GM20000 (cell line): ENCODE results near the gene CDC34.

ENCODE experiments used
- DNase-seq: peaks from one replicate; pipeline ENCODE4 v3.0.0; 2012; ENCODE audit warnings: low spot score
- TF ChIP-seq, protein P1 (sequence below): IDR thresholded peaks from 2 replicates; pipeline ENCODE4 v1.5.1; 2012; ENCODE audit warnings: mild to moderate bottlenecking, control low read depth; ENCODE audit errors: extremely low read depth, missing control alignments

CDC34 gene

DNA sequence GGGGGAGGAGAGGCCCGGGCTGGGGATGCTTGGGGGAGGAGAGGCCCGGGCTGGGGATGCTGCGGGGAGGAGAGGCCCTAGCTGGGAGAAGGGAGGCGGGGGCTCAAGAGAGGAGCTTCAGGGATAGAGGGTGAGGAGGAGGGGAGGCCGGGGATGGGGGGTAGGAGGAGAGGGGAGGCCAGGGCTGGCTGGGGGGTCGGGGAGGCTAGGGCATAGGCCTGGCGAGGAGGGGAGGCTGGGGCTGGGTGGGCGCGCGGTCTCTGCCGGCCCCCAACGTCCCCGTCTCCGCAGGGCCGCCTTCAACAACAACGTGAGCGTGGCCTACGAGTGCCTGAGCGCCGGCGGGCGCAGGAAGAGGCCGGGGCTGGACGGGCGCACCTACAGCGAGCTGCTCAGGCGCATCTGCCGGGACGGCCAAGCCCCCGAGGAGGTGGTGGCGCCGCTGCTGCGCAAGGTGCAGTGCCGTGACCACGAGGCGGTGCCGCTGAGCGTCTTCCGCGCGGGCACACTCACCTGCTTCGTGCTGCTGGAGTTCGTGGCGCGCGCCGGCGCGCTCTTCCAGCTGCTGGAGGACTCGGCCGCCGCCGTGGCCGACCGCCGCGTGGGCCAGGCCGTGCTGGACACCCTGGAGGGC lies 12.8 kb upstream of the CDC34 start:
- no peak for DNase-seq
- TF ChIP-seq, protein P1, sequence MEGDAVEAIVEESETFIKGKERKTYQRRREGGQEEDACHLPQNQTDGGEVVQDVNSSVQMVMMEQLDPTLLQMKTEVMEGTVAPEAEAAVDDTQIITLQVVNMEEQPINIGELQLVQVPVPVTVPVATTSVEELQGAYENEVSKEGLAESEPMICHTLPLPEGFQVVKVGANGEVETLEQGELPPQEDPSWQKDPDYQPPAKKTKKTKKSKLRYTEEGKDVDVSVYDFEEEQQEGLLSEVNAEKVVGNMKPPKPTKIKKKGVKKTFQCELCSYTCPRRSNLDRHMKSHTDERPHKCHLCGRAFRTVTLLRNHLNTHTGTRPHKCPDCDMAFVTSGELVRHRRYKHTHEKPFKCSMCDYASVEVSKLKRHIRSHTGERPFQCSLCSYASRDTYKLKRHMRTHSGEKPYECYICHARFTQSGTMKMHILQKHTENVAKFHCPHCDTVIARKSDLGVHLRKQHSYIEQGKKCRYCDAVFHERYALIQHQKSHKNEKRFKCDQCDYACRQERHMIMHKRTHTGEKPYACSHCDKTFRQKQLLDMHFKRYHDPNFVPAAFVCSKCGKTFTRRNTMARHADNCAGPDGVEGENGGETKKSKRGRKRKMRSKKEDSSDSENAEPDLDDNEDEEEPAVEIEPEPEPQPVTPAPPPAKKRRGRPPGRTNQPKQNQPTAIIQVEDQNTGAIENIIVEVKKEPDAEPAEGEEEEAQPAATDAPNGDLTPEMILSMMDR, result no peak

DNA sequence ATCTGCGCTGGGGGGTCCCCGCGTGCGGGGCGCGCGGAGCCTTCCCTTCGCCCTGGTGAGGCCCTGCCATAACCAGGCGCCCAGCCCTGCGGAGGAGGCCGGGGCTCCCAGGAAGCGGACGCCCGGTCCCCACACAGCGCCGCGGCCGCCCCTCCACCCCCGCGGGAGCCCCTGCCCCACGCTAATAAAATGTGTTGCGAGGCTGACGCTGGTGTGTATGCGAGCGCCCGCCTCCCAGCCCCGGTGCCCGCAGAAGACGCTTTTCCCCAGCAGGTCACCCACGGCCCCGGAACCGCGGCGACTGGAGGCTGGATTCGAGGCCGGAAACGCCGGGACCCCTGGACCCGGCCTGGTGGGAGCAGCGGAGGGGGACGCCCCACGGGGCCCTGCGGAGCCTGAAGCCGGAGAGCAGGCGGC lies 12.1 kb upstream of the CDC34 start:
- TF ChIP-seq, protein P1, result no peak
- no peak for DNase-seq

GRCh38 chr19:522726-523125 lies 8.8 kb upstream of the CDC34 start:
- DNase-seq, result no peak
- TF ChIP-seq, protein P1, result no peak

DNA sequence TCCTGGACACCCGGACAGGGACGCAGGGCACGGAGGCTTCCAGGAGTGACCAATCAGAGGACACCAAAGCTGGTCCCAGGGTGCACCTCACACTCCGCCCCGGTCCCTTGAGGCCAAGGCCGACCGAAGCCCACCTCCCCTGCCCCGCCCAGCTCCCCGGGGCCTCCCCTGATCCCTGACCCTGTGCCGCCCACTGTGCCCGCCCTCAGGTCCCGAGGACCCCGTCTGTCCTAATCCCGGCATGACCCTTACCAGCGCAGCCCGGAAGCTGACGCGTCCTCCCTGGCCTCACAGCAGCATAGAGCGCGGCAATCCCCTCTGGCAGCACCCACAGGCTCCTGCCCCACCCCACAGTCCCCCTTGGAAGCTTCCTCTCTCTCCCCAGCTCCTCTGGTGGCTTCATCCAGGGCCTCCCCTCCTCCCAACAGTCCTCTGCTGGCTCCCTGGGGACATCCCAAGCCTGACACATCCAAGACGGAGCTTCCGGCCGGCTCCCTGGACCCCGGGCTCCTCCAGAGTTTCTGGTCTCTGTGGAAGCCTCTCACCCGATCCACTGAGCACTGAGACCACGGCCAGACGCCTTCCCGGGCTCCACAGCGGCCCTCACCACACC lies 7.4 kb upstream of the CDC34 start:
- TF ChIP-seq, protein P1, result no peak
- no peak for DNase-seq

DNA sequence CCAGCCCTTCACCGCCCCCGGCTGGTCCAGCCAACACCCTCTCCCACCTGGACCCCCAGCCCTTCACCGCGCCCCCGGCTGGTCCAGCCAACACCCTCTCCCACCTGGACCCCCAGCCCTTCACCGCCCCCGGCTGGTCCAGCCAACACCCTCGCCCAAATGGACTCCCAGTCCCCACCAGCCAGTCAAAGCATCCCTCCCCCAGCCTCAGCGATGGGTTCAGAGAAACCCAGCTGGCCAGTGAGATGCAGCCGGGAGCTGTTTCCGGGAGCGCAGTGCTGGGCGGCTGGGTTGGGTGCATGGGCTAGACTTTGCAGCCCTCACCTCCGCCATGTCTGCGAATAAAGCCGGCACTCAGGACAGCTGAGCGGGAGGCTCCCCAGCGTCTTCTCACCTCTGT lies 6.5 kb upstream of the CDC34 start:
- DNase-seq, result no peak
- TF ChIP-seq, protein P1, result no peak

- TF ChIP-seq, protein P1, result no peak
- DNase-seq, result no peak
Measured at GRCh38 chr19:525857-526419, 5.6 kb upstream of the CDC34 start.
